OCI-LY3 (cell line): ENCODE measurements around the gene BAG2.

Source experiments
- H2AFZ ChIP-seq: fragments of 200-600, 300-600 bp; shearing (Covaris generic); 2 replicates; pipeline ENCODE4 v1.6.0; 2014; ENCODE audit warnings: antibody characterized with exemption, low read depth, low read length
- H3K27ac ChIP-seq: fragments of 200-600, 300-600 bp; sonication (generic); 2 replicates; pipeline ENCODE4 v1.5.1; 2014; ENCODE audit warnings: mild to moderate bottlenecking, low read length, moderate library complexity, mixed read lengths
- H3K27me3 ChIP-seq: fragments of 200-600, 300-600 bp; sonication (generic); 2 replicates; pipeline ENCODE4 v1.6.1; 2014; ENCODE audit warnings: low read depth, low read length, mixed read lengths
- H3K36me3 ChIP-seq: fragments of 200-600, 300-600 bp; sonication (generic); replicated peaks from 2 replicates; pipeline ENCODE3; 2014; ENCODE audit warnings: low read depth, low read length, mixed read lengths
- H3K4me1 ChIP-seq: fragments of 300-600, 200-600 bp; sonication (generic); 2 replicates; pipeline ENCODE4 v1.6.1; 2014; ENCODE audit warnings: low read length, mixed read lengths
- H3K4me2 ChIP-seq: fragments of 200-600, 300-600 bp; sonication (generic); 2 replicates; pipeline ENCODE4 v1.6.1; 2014; ENCODE audit warnings: low read length, mixed read lengths
- H3K4me3 ChIP-seq: fragments of 300-600, 200-600 bp; sonication (generic); 2 replicates; pipeline ENCODE4 v1.5.1; 2014; ENCODE audit warnings: antibody characterized with exemption, mild to moderate bottlenecking, low read length, moderate library complexity
- H3K79me2 ChIP-seq: fragments of 300-600, 200-600 bp; shearing (Covaris generic); 2 replicates; pipeline ENCODE4 v1.6.1; 2014; ENCODE audit warnings: mild to moderate bottlenecking, low read length, mixed read lengths
- H3K9ac ChIP-seq: fragments of 300-600, 200-600 bp; shearing (Covaris generic); 2 replicates; pipeline ENCODE4 v1.6.0; 2014; ENCODE audit warnings: mild to moderate bottlenecking, low read length, moderate library complexity
- H3K9me3 ChIP-seq: fragments of 200-600, 300-600 bp; shearing (Covaris generic); 2 replicates; pipeline ENCODE4 v1.6.1; 2014; ENCODE audit warnings: low read length, mixed read lengths; ENCODE audit not compliant: insufficient read depth
- H4K20me1 ChIP-seq: fragments of 200-600, 300-600 bp; sonication (generic); 2 replicates; pipeline ENCODE4 v1.6.1; 2016; ENCODE audit warnings: low read length, mixed read lengths; ENCODE audit not compliant: insufficient read depth
- EZH2phosphoT487 ChIP-seq: fragments of 200-600 bp; shearing (Covaris generic); IDR thresholded peaks from 2 replicates; pipeline ENCODE4 v1.6.1; 2018; ENCODE audit warnings: antibody characterized with exemption, mixed run types, low read depth
- TF ChIP-seq, protein P1 (sequence below): fragments of 200-600, 300-600 bp; sonication (generic); IDR thresholded peaks from 2 replicates; pipeline ENCODE4 v1.5.1; 2014; ENCODE audit warnings: antibody characterized with exemption, low read length, low read depth

Gene BAG2

DNA sequence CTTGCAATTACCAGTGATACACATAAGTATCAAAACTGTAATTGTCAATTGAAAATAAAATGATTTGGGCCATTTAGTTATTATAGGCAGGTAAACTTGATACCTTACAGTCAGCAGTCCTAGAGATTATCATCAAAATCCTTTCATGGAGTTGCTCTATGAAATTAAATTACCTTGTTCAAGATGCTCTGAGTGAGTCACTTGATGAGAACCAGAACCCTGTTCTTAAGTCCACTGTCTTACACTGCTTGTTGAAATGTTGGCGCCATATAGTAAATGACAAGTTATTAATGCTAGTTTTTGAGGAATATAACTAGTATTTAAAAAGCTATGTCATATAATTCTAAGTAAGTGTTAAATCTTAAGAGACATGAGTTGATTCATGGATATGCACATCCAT is 37.2 kb upstream of the BAG2 start:
- Histone ChIP-seq H3K9ac (no peak overlapping the region), H3K27me3 (no peaks in the 10 kb centered on the region), H3K4me1 (no peaks in the 10 kb centered on the region), H3K9me3 (no peaks in the 10 kb centered on the region), H2AFZ (no peak overlapping the region), H3K36me3 (peaks cover 37% of the 10 kb centered on the region), H4K20me1 (0 out of 2 replicates have a peak, but pooled peaks cover 2% of the 10 kb centered on the region), H3K27ac (no peak overlapping the region), H3K4me3 (no peak overlapping the region), H3K79me2 (no peaks in the 10 kb centered on the region), H3K4me2 (no peak overlapping the region)
- TF ChIP-seq, protein P1, sequence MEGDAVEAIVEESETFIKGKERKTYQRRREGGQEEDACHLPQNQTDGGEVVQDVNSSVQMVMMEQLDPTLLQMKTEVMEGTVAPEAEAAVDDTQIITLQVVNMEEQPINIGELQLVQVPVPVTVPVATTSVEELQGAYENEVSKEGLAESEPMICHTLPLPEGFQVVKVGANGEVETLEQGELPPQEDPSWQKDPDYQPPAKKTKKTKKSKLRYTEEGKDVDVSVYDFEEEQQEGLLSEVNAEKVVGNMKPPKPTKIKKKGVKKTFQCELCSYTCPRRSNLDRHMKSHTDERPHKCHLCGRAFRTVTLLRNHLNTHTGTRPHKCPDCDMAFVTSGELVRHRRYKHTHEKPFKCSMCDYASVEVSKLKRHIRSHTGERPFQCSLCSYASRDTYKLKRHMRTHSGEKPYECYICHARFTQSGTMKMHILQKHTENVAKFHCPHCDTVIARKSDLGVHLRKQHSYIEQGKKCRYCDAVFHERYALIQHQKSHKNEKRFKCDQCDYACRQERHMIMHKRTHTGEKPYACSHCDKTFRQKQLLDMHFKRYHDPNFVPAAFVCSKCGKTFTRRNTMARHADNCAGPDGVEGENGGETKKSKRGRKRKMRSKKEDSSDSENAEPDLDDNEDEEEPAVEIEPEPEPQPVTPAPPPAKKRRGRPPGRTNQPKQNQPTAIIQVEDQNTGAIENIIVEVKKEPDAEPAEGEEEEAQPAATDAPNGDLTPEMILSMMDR, result no peak
- TF ChIP-seq EZH2phosphoT487, result no peak

DNA sequence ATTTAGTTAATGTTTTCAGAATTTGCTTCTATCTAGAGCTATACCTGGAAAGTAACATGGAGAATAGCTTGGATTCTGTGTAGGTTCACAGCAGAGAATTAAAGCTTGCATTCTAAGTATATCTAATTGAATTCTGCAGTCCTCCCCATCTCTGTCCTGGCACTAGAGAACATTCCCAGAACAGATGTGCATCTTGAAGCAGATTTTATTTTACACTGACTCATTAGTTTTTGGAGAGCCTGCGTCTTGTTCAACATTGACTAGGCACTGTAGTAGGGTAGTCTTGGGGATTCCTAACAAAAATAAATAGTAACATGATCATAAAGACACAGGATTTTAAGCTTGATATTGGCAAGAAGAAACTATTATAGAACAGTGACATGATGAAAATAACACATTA is 36.2 kb upstream of the BAG2 start:
- H3K9me3 ChIP-seq, result no peaks in the 10 kb centered on the region
- no peak overlapping the region for H3K9ac ChIP-seq
- no peak overlapping the region for H2AFZ ChIP-seq
- H3K4me1 ChIP-seq, result no peaks in the 10 kb centered on the region
- H3K4me3 ChIP-seq, result no peak overlapping the region
- H3K4me2 ChIP-seq, result no peak overlapping the region
- H3K27me3 ChIP-seq, result no peaks in the 10 kb centered on the region
- TF ChIP-seq, protein P1, result no peak
- no peak for TF ChIP-seq EZH2phosphoT487
- H4K20me1 ChIP-seq, result 0 out of 2 replicates have a peak, but pooled peaks cover 2% of the 10 kb centered on the region
- H3K27ac ChIP-seq, result no peak overlapping the region
- peaks cover 34% of the 10 kb centered on the region for H3K36me3 ChIP-seq
- no peaks in the 10 kb centered on the region for H3K79me2 ChIP-seq

DNA sequence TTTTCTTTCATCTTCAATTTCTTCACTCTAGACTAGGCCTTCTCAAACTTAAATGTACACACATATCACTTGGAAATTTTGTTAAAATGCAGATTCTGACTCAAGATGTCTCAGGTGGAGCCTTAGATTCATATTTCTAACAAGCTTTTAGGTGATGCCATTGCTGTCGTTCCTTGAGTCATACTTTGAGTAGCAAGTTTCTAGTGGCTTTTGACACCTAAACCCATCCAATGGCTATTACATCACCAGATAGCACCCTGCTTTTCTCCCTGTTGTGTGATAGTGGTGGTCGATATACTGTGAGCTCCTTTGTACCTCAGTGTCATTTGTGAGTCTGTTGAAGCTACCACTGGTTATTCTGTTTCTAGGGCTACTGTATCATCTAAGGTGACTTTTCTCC is 34.8 kb upstream of the BAG2 start:
- H3K4me3 ChIP-seq, result no peak overlapping the region
- H3K79me2 ChIP-seq, result no peaks in the 10 kb centered on the region
- TF ChIP-seq, protein P1, result no peak
- no peak for TF ChIP-seq EZH2phosphoT487
- no peaks in the 10 kb centered on the region for H3K9me3 ChIP-seq
- H3K9ac ChIP-seq, result no peak overlapping the region
- H3K36me3 ChIP-seq, result peaks cover 42% of the 10 kb centered on the region
- H4K20me1 ChIP-seq, result 0 out of 2 replicates have a peak, but pooled peaks cover 2% of the 10 kb centered on the region
- no peaks in the 10 kb centered on the region for H3K27me3 ChIP-seq
- no peaks in the 10 kb centered on the region for H3K4me1 ChIP-seq
- H3K4me2 ChIP-seq, result no peak overlapping the region
- H3K27ac ChIP-seq, result no peak overlapping the region
- H2AFZ ChIP-seq, result no peak overlapping the region

DNA sequence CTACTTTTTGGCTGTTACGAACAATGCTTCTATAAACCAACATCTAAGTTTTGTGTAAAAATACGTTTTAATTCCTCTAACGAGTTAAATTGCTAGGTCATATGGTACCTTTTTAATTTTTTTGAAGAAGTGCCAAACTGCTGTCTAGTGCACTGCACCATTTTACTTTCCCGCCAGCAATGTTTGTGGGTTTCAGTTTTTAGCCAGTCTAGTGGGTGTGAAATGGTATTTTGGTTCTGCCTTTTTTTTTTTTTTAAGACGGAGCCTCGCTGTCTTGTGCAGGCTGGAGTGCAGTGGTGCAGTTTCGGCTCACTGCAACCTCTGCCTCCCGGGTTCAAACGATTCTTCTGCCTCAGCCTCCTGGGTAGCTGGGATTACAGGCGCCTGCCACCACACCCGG is 34.1 kb upstream of the BAG2 start:
- no peak overlapping the region for H3K4me2 ChIP-seq
- 0 out of 2 replicates have a peak, but pooled peaks cover 2% of the 10 kb centered on the region for H4K20me1 ChIP-seq
- no peaks in the 10 kb centered on the region for H3K9me3 ChIP-seq
- no peak overlapping the region for H3K27ac ChIP-seq
- no peaks in the 10 kb centered on the region for H3K4me1 ChIP-seq
- H3K36me3 ChIP-seq, result peaks cover 45% of the 10 kb centered on the region
- H3K9ac ChIP-seq, result no peak overlapping the region
- H2AFZ ChIP-seq, result no peak overlapping the region
- no peaks in the 10 kb centered on the region for H3K79me2 ChIP-seq
- H3K27me3 ChIP-seq, result no peaks in the 10 kb centered on the region
- H3K4me3 ChIP-seq, result no peak overlapping the region
- no peak for TF ChIP-seq EZH2phosphoT487
- TF ChIP-seq, protein P1, result no peak
